Activated CD4-positive, alpha-beta T cell treated with anti-CD3 and anti-CD28 coated beads, Interleukin-2, amount 50 U/mL, for 24 hours (primary cell): ENCODE measurements around the gene CYP2S1.
A peak's percentile ranks its signal among the peaks of the same experiment; 100 is the strongest.
"Not testable (repeated sequence)": the region's sequence is repeated elsewhere in the genome, so short reads cannot be mapped to it uniquely, and the experiment has no call there.

Experiments used
- DNase-seq, 2 donors: peaks; one replicate each; pipeline ENCODE4 v3.0.0-alpha.2; 2020; ENCODE audit warnings: low read depth in 1 of 2, low spot score in 1 of 2

CYP2S1 gene

DNA sequence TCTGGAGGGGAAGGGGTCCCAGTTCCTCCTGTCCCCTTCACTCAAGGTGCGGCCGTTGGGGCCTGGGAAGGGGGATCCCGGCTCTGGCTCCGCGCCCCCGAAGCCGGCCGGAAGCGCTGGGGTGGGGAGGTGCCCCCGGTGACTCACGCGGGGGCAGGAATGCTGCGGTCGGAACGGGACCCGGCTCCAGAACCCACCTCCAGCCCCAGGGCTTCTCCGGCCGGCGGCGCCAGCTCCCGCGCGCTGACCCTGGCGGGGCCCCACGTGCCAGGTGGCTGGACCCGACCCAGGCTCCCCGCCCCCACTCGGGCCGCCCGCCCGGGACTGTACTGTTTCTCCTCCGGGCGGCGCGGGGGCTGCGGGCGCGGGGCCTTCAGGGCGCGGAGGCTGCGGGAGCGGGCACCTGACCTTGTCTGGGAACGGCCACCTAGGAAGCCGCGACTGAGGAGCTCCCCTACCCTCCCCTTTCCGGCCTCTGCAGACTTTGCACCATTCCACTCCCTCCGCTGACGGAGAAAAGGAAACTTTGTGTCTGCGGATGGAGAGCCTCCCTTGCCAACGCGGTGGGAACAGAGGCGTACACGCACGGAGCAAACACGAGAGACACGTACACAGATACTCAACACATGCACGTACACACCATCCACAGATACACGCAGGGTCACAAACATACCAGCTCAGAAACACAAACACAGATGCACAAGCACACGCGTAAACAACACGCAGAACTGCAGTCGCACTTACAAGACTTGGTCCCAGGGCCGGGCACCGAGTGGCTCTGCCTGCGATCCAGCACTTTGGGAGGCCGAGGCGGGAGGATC is 33.2 kb downstream of the CYP2S1 start:
- DNase-seq, result peak in 1 of 2 donors; percentile 13

DNA sequence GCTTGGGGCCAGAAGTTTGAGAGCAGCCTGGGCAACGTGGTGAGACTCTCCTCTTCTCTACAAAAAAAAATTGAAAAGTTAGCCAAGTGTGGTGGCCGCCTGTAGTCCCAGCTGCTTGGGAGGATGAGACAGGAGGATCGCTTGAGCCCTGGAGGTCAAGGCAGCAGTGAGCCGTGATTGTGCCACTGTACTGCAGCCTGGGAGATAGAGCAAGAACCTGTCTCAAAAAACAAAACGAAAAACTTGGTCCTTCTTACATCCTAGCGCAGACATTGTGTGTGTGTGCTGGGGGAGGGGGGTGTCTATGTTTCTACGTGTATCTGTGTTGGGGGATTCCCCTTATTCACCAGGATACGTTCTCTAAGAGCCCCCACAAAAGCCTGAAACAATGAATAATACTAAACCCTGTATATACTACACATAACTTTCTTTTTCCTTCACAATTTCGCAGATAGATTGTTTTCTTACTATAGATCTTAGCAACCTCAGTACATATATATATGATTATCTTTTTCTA is 33.9 kb downstream of the CYP2S1 start:
- DNase-seq, result no peak

DNA sequence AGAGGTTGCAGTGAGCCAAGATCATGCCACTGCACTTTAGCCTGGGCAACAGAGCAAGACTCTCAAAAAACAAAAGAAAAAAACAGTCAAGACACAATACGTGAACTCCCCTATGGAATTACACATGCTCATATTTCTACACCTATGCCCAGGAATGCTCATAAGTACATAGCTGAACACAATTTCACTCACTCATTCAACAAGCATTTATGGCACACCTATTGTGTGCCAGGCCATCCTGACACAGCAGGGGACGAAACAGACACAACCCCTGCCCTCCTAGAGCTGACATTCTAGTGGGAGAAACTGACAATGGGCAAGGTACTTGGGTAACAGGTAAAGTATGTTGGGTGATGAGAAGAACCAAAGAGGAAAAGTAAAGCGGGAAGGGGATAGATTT is 35.5 kb downstream of the CYP2S1 start:
- DNase-seq, result no peak

DNA sequence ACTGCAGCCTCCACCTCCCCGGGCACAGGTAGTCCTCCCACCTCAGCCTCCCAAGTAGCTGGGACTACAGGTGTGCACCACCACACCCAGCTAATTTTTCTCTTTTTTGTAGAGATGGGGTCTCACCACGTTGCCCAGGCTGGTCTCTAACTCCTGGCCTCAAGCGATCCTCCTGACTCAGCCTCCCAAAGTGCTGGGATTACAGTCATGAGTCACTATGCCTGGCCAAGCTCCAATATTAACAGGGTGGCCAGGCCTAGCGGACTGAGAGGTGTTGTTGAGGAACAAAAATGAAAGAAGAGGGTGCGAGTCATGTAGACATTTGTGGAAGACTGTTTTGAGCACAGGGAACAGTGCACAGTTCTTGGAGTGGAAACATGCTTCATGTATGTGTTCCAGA is 36.3 kb downstream of the CYP2S1 start:
- DNase-seq, result not testable (repeated sequence)

DNA sequence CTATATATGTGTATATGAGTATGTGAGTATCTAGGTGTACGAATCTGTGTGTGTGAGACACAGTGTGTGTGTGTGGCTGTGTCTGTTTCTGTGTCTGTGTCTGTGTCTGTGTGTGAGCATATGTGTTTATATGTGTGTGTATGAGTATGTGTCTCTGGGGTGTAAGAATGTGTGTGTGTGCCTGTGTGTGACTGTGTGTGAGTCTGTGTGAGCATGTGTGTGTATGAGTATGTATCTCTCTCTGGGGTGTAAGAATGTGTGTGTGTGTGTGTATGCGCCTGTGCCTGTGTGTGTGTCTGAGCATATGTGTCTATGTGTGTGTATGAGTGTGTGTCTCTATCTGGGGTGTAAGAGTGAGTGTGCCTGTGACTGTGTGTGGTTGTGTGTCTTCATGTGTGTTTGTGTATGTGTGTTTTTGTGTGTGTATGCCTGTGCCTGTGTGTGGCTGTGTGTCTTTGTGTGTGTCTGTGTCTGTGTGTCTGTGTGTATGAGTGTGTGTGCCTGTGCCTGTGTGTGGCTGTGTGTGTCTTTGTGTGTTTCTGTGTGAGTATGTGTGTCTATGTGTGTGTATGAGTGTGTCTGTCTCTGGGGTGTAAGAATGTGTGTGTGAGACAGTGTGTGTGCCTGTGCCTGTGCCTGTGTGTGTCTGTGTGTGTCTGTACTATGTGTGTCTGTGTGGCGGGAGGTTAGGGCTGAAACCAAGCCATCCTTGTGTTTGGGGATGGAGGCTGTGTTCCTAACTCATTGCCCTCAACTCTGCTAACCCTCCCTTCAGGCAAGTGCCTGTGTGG is 37.2 kb downstream of the CYP2S1 start:
- DNase-seq, result no peak

DNA sequence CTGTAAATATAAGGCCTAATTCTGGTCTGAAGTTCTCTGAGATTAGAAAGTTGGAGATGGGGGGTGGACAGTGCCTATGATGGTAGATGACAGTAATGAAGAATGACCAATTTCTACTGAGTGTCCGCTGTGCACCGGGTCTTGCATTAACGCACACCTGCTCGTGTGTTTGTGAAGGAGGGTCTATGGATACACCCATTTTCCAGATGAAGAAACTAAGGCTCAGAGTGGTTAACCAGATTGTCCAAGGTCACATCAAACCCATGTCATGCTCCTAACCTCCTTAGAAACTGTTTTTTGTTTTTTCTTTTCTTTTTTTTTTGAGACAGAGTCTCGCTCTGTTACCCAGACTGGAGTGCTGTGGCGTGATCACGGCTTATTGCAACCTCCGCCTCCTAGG is 39.7 kb downstream of the CYP2S1 start:
- no peak for DNase-seq

DNA sequence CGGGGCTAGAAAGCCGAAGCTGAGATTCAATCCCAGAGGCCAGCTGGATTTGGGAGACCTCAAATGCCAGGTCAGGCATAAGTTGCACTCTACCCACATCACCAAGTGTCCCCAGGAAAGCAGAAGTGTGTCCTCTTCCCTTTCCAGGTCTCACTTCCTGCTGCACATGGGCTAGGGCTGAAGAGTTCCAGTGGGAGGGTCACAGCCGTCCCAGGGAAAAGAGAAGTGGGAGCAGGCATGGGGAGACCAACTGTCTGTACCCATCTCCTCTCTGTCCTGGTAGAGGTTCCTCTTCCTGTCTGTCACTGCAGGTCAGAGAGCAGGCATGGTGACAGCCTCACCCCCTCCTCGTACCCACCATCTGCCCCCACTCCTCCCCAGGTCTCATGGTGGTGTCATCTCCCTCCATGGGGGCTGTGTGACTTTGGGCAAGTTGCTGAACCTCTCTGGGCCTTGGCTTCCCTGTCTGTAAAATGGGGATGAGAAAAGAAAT is 40.8 kb downstream of the CYP2S1 start:
- DNase-seq, result no peak

DNA sequence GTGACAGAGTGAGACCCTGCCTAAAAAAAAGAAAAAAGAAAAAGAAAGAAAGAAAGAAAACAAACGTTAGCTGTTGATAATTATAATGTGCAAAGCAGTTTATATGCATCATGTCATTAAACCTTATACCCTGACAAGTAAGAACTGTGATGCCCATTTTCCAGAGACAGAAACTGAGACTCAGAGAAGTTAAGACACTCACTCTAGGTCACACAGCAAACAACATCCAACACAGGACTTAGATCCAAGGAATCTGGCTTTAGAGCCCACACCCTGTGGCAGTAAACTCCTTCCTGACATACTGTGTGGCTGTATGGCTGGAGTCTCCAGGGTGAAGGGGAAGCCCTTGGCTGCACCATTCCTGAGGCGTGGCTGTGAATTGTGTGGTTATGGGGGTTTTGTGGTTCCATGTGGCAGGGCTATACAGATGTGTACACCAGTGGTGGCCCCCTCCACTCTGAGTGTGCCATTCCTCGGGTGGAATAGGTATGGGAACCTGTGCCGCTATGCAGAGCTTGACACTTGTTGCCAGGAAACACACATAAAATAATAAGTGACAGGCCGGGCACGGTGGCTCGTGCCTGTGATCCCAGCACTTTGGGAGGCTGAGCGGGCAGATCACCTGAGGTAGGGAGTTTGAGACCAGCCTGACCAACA is 41.6 kb downstream of the CYP2S1 start:
- no peak for DNase-seq

DNA sequence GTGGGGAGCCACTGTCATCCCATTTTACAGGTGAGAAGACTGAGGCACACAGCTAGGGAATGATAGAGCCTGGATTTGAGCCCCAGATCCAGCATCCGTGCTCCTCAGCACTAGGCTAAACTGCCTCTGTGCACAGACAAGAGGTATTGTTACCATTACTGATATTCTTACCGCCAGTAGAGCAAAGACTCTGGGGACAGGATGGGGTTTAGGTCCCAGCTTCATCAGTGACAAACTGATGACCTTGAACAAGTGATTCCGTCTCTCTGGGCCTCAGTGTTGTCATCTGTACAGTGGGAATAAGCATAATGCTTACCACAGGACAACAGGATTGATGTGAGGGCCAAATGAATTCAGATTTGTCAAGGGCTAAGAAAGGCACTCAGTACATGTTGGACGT is 42.5 kb downstream of the CYP2S1 start:
- DNase-seq, result no peak

DNA sequence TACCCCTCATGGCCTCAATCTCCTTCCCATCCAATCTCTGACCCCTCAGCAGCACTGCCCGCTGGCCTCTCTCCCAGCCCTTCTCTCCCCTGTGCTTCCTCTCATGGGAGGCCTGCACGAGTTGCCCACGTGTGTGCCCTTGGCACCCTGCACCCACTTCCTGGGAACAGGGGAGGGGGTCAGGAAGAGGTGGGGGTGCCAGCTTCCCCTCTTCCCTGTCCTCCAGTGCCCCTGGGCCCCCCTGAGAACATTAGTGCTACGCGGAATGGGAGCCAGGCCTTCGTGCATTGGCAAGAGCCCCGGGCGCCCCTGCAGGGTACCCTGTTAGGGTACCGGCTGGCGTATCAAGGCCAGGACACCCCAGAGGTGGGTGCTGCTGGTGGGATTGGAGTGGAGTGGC is 45.2 kb downstream of the CYP2S1 start:
- DNase-seq, result no peak

DNA sequence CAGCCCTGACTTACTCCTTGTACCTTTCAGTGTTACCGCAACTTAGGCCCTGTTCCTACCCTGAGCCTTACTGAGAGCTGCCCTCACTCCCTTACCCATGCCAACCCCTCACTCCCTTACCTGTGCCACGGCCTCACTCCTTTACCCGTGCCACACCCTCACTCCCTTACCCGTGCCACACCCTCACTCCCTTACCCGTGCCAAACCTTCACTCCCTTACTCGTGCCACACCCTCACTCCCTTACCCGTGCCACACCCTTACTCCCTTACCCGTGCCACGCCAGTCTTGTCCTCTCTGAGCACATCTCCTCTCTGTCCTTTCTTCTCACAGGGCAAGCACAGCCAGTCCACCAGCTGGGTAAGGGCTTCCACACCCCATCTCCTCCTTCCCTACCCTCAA is 46.3 kb downstream of the CYP2S1 start:
- DNase-seq, result no peak

DNA sequence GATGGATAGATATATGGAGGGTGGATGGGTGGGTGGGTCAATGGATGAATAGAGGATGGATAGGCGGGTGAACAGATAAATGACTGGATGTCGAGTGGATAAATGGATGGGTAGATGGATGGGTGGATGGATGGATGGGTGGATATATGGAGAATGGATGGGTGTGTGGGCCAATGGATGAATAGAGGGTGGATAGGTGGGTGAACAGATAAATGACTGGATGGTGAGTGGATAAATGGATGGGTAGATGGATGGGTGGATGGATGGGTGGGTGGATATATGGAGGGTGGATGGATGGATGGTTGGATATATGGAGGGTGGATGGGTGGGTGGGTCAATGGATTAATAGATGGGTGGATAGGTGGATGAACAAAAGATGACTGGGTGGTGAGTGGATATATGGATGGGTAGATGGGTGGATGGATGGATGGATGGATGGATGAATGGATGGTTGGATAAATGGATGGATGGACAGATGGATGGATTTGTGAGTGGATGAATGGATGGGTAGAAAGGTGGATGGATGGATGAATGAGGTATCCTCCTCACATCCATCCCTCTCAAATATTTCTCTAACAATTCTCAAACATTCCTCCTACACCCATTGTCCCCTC is 47.0 kb downstream of the CYP2S1 start:
- no peak for DNase-seq

DNA sequence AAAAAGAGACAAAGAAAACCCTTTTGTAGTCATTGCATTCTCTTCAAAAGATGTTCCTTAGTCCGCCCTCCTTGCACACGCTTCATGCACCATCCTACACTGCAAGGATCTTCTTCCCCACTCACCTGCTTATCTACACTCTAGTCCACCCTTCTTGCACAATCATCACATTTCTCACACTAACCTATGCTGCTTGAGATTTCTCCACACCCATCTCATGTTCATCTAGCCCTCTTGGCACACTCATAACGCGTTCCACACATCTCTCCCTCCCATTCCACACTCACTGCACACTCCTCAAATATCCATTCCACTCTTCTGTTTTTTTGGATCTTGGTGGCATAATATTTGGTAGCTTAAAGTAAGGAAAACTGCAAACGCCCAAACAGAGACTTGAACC is 48.8 kb downstream of the CYP2S1 start:
- no peak for DNase-seq

DNA sequence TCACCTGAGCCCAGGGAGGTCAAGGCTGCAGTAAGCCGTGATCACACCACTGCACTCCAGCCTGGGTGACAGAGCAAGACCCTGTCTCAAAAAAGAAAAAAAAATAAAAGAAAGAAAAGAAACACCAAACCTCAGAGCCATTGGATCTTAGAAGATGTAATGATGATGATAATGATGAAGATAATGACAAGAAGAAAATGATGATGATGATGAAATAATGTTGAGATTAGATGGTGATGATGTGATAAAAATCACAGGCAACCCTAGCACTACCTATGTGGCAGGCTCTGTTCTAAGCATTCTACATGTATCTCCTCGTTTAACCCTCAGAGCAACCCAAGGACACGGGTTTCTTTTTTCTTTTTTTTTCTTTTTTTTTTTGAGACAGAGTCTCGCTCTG is 51.1 kb downstream of the CYP2S1 start:
- DNase-seq, result no peak

DNA sequence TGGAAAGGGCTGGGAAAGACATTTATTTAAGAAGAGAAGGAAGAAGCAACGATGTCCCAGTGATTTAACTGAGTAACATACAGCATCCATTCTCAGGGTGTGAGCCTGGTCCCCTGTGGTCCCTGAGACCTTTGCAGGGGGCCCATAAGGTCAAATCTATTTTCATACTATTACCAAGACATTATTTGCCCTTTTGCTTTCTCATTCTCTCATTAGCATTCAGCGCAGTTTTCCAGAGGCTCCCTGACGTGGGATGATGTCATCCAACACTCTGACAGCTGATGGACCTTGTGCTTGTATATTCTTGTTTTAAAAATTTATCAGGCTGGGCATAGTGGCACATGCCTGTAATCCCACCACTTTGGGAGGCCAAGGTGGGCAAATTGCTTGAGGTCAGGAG is 52.8 kb downstream of the CYP2S1 start:
- DNase-seq, result no peak

DNA sequence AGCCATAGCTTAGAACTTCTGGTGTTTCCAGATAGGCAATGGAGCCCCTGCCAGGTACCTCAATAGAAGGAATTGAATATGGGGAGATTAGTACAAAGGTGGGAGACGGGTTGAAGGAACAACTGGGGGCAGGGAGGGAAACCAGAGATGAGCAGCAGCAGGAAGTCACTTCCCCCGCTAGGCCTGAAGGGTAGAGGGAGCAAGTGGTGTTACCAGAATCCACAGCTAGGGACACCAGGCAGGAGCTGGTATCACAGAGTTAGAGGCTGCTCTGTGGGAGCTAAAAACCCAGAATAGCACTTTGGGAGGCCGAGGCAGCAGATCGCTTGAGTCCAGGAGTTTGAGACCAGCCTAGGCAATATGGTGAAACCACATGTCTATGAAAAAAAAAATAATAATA is 55.9 kb downstream of the CYP2S1 start:
- DNase-seq, result no peak

DNA sequence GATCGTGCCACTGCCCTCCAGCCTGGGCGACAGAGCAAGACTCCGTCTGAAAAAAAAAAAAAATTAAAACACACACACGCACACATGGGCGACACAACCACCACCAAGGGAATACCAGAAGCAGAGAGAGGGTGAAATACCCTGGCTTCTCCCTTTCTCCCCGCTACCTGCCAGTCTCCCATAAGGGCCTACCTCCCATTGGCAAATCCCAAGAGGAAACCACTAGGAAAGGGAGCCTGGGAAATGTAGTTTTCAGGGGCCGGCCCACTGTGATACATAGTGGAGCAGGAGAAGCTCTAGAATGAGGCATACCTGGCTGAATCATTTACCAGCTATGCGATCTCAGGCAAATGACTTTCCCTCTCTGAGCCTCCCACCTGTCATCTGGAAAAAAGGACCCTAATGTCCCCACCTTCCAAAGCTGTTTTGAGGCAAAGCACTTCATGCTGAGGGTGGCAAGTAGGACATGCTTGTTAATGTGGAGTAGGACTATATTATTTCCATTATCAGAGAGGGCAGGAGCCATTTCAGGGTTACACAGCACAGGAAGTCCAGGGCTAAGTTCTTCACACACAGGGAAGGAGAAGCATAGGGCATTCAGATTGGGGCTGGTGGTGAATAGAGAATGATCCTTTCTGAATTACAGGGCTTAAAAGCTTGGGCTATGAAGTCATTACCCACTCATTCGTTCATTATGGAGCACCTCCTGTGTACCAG is 56.8 kb downstream of the CYP2S1 start:
- no peak for DNase-seq

DNA sequence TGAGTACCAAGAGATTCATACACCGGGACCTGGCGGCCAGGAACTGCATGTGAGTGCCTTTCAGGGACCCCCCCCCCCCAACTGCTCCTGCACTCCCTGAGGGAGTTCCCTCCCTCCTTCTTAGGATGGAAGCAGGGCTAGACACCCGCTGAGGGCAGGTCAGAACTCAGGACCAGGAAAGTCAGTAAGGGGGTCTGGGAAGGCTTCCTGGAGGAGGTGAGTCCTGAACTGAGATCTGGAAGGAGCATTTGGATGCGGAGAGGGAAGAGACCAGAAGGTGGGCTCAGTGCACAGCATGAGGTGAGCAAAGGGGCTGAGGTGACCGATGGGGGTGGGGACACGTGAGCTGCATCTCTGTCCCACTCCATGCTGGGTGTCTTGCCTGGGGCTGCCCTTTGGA is 60.6 kb downstream of the CYP2S1 start:
- DNase-seq, result no peak

DNA sequence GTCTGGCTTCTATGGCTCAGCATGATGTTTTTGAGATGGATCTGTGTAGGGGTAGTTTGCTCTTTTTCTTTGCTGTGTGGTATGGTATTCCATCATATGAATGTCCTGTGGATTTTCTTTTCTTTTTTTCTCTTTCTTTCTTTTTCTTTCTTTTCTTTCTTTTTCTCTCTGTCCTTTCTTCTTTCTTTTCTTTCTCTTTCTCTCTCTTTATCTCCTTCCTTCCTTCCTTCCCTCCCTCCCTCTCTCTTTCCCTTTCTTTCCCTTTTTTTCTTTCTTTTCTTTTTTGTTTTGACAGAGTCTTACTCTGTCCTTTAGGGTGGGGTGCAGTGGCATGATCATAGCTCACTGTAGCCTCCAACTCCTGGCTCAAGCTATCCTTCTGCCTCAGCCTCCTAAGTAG is 62.2 kb downstream of the CYP2S1 start:
- no peak for DNase-seq
